Fibroblast of skin of back (primary cell): Measurements from ENCODE around the gene GARIN5B.

Experiments
- DNase-seq: peaks from one replicate; pipeline ENCODE4 v3.0.0-alpha.2; 2013

GARIN5B gene

DNA sequence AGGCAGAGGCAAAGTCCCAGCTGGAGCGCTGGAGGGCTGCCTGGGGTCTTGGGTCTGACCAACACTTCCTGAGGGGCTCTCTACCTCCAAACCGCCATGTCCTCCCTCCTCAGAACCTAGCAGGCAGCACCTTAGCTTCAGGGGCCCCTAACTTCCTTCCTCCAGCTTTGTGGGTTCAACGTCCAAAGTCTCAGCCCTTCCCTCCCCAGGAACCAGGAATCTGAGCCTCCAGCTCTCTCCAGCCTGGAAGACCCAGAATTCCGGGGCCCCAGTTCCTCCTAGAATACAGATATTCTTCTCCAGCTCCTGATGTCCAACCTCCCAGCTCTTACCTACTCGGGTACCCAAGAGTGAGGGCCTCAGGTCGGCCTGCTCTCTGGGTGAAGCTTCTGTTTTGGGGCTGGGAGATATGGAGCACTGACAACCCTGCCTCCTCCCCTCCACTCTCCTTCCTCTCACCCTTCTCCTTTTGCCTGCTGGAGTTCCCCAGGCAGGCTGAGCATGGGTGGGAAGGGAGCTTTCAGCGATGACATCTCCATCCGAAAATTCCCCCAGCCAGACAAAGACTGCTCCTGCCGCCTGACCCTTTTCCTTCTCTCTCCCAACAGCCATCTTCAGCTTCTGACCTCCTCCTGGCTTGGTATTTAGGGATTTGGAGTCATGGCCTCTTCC, 41.5 kb downstream of the GARIN5B start:
- DNase-seq = no peak

DNA sequence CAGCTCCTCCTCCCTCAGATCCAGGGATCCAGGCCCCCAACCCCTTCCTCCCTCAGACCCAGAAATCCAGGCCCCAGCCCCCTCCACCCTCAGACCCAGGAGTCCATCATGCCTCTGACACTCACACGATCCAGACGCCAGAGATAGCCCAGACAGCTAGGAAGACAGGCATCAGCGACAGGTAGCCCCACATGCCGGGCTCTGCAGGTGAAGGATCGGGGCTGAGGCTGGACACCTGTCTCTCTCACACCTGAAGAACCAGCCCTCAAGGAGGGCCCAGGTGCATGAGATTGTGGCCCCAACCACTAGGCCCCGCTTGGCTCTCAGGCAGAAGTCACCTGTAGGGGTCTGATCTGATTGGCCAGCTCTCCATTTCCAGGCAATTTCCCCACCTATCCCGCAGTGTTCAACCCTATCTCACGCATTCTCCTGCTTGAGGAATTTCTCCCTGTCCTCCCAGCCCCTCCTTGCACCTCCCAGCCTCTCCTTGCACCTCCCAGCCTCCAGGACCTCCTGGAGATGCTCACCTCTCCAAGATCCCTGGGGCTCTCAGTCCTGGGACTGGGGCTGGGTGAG, 42.1 kb downstream of the GARIN5B start:
- no peak for DNase-seq

DNA sequence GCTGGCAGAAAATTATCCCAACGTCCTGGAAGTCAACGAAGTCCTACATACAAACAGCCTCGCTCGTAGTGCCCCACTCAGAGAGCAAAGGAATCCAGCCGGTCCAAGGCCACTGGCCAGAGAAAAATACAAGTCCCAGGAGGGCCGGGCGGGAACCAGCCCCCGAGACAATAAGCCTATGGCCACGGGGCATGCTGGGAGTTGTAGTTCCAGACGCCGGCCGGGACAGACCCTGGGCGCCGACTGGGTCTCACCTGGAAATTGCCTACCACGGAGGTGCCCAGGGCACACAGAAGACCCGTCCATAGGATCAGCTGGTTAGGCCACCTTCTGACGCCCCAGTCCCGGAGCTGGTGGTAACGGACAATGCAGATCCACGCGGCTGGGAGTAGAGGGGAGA, 43.3 kb downstream of the GARIN5B start:
- DNase-seq = peak; percentile 55

DNA sequence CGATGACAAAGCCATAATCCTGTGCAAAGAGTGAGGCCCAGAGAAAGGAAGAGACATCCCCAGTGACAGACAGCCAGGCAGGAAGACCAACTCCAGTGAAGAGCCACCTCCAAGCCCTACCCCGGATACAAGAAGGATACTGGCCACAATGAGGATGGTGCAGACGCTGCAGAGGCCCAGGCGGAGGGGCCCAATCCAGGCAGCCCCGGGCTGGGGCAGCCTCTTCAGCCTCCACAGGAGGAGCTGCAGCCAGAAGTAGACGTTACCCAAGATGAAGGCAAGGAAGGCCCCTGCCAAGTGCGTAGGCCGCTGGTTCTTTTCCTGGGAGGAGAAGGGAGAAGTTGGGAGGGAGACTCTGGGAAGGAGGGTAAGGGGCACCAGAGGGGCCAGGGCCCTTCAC, 46.4 kb downstream of the GARIN5B start:
- no peak for DNase-seq

DNA sequence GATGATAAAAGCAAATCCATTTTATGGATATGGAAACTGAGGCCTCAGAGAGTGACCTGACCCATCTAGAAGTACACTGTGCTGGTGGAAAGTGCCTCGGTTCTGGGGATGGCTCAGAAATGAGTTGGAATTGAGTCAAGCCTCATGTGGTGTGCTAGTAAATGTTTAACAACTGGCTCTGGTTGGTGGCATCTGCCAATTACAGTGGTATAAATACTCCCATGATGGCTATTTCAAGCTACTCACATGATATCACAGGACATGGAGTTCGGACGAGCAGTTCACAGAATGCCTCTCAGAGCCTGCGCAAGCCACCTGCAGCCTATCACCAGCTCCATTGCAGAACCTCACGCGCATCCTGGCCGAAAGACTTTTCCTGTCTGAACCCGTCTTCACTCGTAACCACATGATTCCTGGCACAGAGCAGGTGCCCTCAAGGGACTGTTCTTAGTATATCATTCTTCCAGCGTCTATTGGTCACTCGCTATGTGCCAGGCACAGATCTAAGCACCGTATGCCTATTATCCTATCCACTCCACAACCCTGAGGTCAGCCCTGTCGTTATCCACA, 47.0 kb downstream of the GARIN5B start:
- no peak for DNase-seq

DNA sequence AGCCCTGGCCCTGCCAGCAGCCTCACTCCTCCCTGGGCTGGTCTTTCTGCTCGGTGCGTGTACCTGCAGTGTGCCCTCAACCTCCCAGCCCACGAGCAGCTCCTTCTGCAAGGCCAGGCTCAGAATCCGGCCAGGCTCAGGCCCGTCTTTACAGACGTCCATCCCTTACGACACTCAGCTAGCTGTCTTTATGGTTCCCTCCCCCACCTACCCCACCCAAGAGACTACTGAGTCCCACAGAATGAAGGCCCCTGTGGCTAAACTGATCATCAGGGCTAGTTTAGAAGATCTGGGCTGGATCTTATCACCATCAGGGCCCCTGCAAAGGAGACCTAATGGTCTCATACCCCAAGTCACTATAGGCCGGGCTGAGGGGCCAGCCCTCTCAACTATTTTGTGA, 48.7 kb downstream of the GARIN5B start:
- no peak for DNase-seq

DNA sequence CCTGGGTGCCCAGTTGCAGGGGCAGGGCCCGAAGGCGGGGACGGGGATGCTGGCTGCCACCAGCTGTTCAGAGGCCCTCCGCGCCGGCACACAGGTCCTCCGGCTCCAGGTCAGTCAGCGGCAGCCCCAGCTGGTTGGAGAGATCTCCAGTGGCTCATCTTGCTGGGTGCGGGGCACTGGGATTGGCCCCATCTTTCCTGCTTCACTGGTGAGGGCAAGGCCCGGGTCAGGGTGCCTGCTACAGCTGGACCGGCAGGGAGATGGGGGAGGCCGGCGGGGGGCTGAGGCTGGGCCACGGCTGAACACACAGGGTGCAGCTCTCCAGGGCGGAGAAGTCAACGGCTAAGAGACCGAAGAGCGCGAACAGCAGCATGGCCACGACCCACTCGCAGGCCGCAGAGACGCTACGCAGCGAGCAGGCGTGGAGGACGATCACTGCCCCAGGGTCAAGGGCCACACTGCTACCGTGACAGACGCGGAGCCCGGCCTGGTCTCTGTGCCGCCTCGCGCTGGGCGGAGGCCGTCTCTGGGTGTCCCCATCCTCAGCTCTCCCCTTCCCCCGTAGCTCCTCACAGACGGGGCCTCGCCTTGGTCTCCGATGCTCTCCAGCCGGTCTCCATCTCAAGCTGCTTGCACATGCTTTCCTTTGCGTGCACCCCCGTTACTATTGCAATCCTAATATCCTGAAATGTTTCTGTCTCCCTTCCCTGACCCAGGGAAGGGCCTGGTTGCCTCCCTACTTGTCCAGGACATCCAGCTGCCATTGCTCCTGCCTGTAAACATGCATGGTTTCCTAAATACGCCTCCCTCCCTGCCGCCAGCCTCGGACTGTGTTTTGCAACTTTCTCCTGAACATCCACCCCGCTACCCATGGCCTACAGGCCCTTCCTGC, 50.2 kb downstream of the GARIN5B start:
- DNase-seq = no peak

DNA sequence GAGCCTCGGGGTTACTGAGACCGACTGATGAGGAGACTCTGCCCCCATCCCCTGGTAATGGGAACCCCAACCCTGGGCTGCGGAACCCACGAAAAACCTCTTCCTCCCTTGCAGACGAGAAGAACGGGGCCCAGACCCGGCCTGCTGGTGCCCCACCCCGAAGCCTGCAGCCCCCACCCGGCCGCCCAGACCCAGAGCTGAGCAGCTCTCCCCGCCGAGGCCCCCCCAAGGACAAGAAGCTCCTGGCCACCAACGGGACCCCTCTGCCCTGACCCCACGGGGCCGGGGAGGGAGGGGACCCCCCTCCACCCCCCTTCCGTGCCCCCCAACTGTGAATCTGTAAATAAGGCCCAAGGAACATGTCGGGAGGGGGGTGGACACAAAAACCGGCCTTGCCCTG, 51.3 kb downstream of the GARIN5B start:
- no peak for DNase-seq

DNA sequence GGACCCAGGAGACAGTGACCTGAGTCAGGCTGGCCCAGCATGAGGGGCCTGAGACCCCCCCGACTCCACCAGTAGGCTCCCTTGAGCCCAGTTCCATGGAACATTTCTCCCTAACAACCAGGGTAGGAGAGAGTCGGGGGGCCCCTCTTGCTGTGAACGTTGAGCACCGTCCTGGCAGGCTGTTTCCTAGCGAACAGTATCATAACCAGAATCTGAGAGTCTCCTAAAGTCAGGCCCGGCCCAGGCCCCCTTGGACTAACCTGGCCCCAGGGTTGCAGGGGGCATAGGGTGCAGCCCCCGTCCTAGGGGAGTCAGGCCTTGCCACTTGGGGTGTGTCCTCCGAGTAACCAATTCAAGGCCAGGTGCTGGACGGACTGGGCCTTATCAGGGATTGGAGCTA, 51.7 kb downstream of the GARIN5B start:
- no peak for DNase-seq

DNA sequence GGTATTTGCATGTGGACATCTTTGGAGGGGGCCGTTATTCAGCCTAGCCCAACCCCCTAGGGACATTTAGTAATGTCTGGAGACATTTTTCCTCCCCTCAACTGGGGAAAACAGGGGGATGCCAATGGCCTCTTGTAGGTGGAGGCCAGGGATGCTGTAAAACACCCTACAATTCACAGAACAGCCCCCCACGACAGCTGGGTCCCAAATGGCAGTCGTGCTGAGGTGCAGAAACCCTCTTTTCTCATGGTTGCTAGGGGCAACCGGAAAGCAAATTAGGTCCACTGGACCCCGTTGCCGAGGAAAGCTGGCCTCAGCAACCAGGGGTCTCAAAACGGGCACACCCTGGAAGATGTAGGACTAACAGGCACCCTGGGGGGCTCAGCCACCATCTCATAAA, 52.6 kb downstream of the GARIN5B start:
- DNase-seq = no peak

DNA sequence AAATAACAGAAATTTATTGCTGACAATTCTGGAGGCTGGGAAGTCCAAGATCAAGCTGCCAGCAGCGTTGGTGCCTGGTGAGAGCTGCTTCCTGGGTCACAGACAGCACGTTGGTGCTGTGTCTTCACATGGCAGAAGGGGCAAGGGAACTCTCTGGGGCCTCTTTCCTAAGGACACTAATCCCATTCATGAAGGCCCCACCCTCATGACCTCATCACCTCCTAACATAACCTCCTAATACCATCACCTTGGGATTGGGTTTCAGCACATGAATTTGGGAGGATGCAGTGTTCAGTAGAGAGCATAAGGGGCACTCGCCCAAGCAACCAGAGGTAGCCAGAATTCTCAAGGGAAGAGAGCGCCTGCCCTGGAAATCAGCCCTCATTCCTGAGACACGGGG, 53.6 kb downstream of the GARIN5B start:
- no peak for DNase-seq

DNA sequence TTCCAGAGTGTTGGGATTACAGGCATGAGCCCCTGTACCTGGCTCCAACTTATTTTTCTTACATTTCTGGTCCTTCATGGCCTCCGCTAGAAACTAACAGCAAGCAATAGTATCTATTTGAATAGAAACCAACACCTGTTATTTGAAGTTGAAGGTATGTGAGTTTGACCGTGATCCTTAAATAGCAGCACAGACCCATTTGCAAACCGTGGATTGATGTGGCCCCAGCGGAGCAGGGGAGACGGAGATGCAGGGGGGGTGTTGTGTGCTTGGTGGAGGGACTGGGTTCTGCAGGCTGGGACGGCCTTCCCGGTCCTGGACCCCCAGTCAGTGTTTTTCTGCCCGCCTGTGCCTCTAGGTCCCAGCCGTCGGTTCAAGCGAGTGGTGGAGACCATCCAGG, 54.8 kb downstream of the GARIN5B start:
- no peak for DNase-seq

DNA sequence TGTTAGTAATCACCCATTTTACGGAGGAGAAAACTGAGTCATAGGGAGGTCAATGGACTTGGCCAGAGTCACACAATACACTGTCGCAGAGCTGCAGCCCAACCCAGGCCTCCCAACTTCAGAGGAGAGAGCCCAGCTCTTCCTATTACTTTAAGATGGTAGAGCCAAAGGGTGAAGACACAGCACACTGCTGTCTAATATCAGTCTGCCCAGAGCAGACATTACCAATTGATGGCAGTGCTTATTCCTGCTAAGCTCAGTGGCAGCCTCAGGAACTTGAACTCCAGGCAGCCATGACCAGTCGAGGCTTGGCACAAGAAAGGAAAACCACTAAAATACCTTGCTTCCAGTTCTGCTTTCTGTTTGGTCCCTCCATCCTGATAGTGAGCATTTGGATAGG, 56.3 kb downstream of the GARIN5B start:
- DNase-seq = no peak

DNA sequence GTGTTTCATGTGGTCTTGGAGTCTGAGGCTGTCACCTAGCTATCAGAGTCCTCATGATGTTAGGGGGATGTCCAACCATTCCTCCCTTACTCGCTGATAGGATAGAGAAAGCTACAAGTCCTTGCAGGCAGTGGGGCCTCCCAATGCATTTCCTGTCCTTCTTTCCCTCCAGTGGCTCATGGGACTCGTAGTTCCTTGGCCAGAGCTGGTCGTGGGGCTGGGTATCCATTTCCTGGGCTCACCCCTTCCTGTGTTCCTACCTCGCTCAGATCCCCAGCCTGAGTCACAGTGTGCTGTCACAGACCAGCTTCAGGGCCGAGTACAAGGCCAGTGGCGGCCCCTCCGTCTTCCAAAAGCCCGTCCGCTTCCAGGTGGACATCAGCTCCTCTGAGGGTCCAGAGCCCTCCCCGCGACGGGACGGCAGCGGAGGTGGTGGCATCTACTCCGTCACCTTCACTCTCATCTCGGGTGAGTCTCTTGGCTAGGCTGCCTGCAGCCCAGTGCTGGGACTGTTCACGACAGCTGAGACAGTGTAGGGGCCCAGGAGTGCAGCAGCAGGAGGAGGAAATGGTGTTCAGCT, 57.0 kb downstream of the GARIN5B start:
- no peak for DNase-seq

DNA sequence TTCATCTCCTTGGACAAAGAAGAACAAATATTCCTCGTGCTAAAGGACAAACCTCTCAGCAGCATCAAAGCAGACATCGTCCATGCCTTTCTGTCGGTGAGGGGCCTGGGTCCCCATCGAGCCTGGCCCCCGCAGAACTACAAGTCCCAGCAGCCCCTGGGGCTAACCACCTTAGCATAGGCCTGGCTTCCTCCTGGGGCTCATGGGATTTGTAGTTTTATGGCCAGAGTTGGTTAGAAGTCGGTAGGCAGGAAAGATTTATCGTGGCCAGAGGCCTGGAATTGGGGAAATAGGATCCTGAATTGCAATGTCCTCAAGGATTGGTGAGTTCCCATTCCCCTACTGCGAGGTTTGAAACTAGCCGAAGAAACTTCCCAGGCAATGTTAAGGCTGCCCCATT, 57.6 kb downstream of the GARIN5B start:
- peak; percentile 21 for DNase-seq

DNA sequence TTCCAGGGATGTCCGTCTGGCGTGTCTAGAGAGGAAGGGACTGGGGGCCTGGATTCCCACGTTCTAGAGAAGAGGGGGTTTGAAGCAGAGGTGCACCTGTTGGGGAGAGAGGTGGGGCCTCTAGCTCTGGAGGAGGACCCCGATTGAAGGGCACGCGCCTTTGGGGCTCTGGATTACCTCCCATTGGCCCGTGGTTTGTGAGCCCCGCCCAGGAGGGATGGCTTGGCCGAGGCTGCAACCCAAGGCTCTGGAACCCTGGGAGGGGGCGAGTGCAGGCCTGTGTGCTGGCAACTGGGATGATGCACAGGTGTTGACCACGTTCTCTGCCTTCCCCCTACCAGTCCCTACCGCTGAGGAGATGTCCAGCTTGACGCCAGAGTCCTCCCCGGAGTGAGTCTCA, 58.1 kb downstream of the GARIN5B start:
- DNase-seq = no peak
